Measurements from ENCODE around the gene FAM135A. TPM values are rescaled to one million over a fixed set of nuclear protein-coding genes. Genes with fewer than 3 reads are reported as not detected.
"Not testable (repeated sequence)": the region's sequence is repeated elsewhere in the genome, so short reads cannot be mapped to it uniquely, and the experiment has no call there.

Gene FAM135A
- total RNA-seq, 2 experiments from 2014 or later, result 11.5 to 11.9 TPM

- intact Hi-C loops (cut with micrococcal nuclease), result no loop called here
These were observed 65.9 kb downstream of the FAM135A start for GRCh38 chr6:70479236-70479635.

GRCh38 chr6:70486638-70487037, 73.3 kb downstream of the FAM135A start:
- H3K4me3 Mint-ChIP-seq; DNase-seq; H3K9me3 Mint-ChIP-seq; H3K36me3 Mint-ChIP-seq (ENCODE audit: low read depth); H3K27ac Mint-ChIP-seq; intact Hi-C loops (cut with micrococcal nuclease); H3K27me3 Mint-ChIP-seq (ENCODE audit: low read depth); H3K4me1 Mint-ChIP-seq (ENCODE audit: low read depth): not testable (repeated sequence)
- CTCF ChIA-PET, result interaction anchor here (0.6 kb wide), 1 partner anchor 11 kb away, joined by 4 read pairs; no protein-coding TSS in a partner anchor

More at GRCh38 chr6:70479236-70479635, 65.9 kb downstream of the FAM135A start:
- Mint-ChIP-seq H3K27ac (no peak overlapping the region), H3K9me3 (peaks cover 1% of the 10 kb centered on the region), H3K27me3 (ENCODE audit: low read depth) (no peaks in the 10 kb centered on the region), H3K4me1 (ENCODE audit: low read depth) (no peaks in the 10 kb centered on the region), H3K4me3 (no peak overlapping the region), H3K36me3 (ENCODE audit: low read depth) (peaks cover 22% of the 10 kb centered on the region)
- CTCF ChIA-PET, result no interaction called here
- no peak for DNase-seq

- CTCF ChIA-PET, result no interaction called here
- Mint-ChIP-seq H3K36me3 (ENCODE audit: low read depth) (peaks cover 2% of the 10 kb centered on the region), H3K9me3 (no peaks in the 10 kb centered on the region), H3K4me1 (ENCODE audit: low read depth) (no peaks in the 10 kb centered on the region), H3K27me3 (ENCODE audit: low read depth) (no peaks in the 10 kb centered on the region), H3K4me3 (no peak overlapping the region), H3K27ac (no peak overlapping the region)
- no peak for DNase-seq
- intact Hi-C loops (cut with micrococcal nuclease), result no loop called here
These were observed 76.1 kb downstream of the FAM135A start for GRCh38 chr6:70489364-70489763.

GRCh38 chr6:70494833-70495232, 81.5 kb downstream of the FAM135A start:
- intact Hi-C loops (cut with micrococcal nuclease), result no loop called here
- Mint-ChIP-seq H3K4me1 (ENCODE audit: low read depth) (no peaks in the 10 kb centered on the region), H3K36me3 (ENCODE audit: low read depth) (peaks cover 17% of the 10 kb centered on the region), H3K4me3 (no peak overlapping the region), H3K27me3 (ENCODE audit: low read depth) (no peaks in the 10 kb centered on the region), H3K9me3 (peaks cover 16% of the 10 kb centered on the region), H3K27ac (no peak overlapping the region)
- CTCF ChIA-PET, result no interaction called here
- DNase-seq, result no peak

- H3K27me3 Mint-ChIP-seq (ENCODE audit: low read depth); intact Hi-C loops (cut with micrococcal nuclease); DNase-seq; H3K4me1 Mint-ChIP-seq (ENCODE audit: low read depth); H3K27ac Mint-ChIP-seq; H3K4me3 Mint-ChIP-seq; CTCF ChIA-PET: not testable (repeated sequence)
- peaks cover 24% of the 10 kb centered on the region for H3K36me3 Mint-ChIP-seq (ENCODE audit: low read depth)
- peaks cover 19% of the 10 kb centered on the region for H3K9me3 Mint-ChIP-seq
These were observed 82.5 kb downstream of the FAM135A start for GRCh38 chr6:70495790-70496189.

- CTCF ChIA-PET, result interaction anchor here (0.6 kb wide), 1 partner anchor 34 kb away, joined by 3 read pairs; no protein-coding TSS in a partner anchor
- intact Hi-C loops (cut with micrococcal nuclease), result no loop called here
- peaks cover 50% of the 10 kb centered on the region for H3K36me3 Mint-ChIP-seq (ENCODE audit: low read depth)
These were observed 89.2 kb downstream of the FAM135A start for GRCh38 chr6:70502484-70502883.

GRCh38 chr6:70503813-70504465, 90.6 kb downstream of the FAM135A start:
- no peak overlapping the region for H3K27ac Mint-ChIP-seq
- H3K36me3 Mint-ChIP-seq (ENCODE audit: low read depth), result peaks cover 40% of the 10 kb centered on the region
- intact Hi-C loops (cut with micrococcal nuclease), result no loop called here
- peaks cover 12% of the 10 kb centered on the region for H3K9me3 Mint-ChIP-seq
- no peaks in the 10 kb centered on the region for H3K27me3 Mint-ChIP-seq (ENCODE audit: low read depth)
- CTCF ChIA-PET, result no interaction called here
- DNase-seq, result no peak
- no peak overlapping the region for H3K4me3 Mint-ChIP-seq
- H3K4me1 Mint-ChIP-seq (ENCODE audit: low read depth), result no peaks in the 10 kb centered on the region

More at GRCh38 chr6:70502484-70502883, 89.2 kb downstream of the FAM135A start:
- H3K27me3 Mint-ChIP-seq (ENCODE audit: low read depth), result no peaks in the 10 kb centered on the region
- H3K4me1 Mint-ChIP-seq (ENCODE audit: low read depth), result no peaks in the 10 kb centered on the region
- no peak overlapping the region for H3K27ac Mint-ChIP-seq
- no peak overlapping the region for H3K4me3 Mint-ChIP-seq
- no peak for DNase-seq
- H3K9me3 Mint-ChIP-seq, result peaks cover 22% of the 10 kb centered on the region

GRCh38 chr6:70506321-70506720, 93.0 kb downstream of the FAM135A start:
- no peak for DNase-seq
- peaks cover 27% of the 10 kb centered on the region for H3K36me3 Mint-ChIP-seq (ENCODE audit: low read depth)
- no peaks in the 10 kb centered on the region for H3K27me3 Mint-ChIP-seq (ENCODE audit: low read depth)
- intact Hi-C loops (cut with micrococcal nuclease), result no loop called here
- CTCF ChIA-PET, result no interaction called here
- H3K4me3 Mint-ChIP-seq, result no peak overlapping the region
- H3K9me3 Mint-ChIP-seq, result peaks cover 6% of the 10 kb centered on the region
- no peak overlapping the region for H3K27ac Mint-ChIP-seq
- H3K4me1 Mint-ChIP-seq (ENCODE audit: low read depth), result no peaks in the 10 kb centered on the region

- intact Hi-C loops (cut with micrococcal nuclease), result no loop called here
- Mint-ChIP-seq H3K9me3 (peaks cover 6% of the 10 kb centered on the region), H3K4me1 (ENCODE audit: low read depth) (no peaks in the 10 kb centered on the region), H3K27me3 (ENCODE audit: low read depth) (no peaks in the 10 kb centered on the region), H3K27ac (no peak overlapping the region), H3K4me3 (no peak overlapping the region), H3K36me3 (ENCODE audit: low read depth) (peaks cover 22% of the 10 kb centered on the region)
- CTCF ChIA-PET, result no interaction called here
- DNase-seq, result no peak
These were observed 93.9 kb downstream of the FAM135A start for GRCh38 chr6:70507161-70507560.

GRCh38 chr6:70508953-70509352, 95.6 kb downstream of the FAM135A start:
- Mint-ChIP-seq H3K4me3 (no peak overlapping the region), H3K36me3 (ENCODE audit: low read depth) (peaks cover 9% of the 10 kb centered on the region), H3K4me1 (ENCODE audit: low read depth) (no peaks in the 10 kb centered on the region), H3K27me3 (ENCODE audit: low read depth) (no peaks in the 10 kb centered on the region), H3K9me3 (peaks cover 4% of the 10 kb centered on the region), H3K27ac (no peak overlapping the region)
- CTCF ChIA-PET, result no interaction called here
- DNase-seq, result no peak
- intact Hi-C loops (cut with micrococcal nuclease), result no loop called here

- no peaks in the 10 kb centered on the region for H3K9me3 Mint-ChIP-seq
- intact Hi-C loops (cut with micrococcal nuclease), result no loop called here
- CTCF ChIA-PET, result no interaction called here
- H3K36me3 Mint-ChIP-seq (ENCODE audit: low read depth), result peaks cover 2% of the 10 kb centered on the region
- H3K4me3 Mint-ChIP-seq, result no peak overlapping the region
- H3K4me1 Mint-ChIP-seq (ENCODE audit: low read depth), result no peaks in the 10 kb centered on the region
- no peak for DNase-seq
- H3K27ac Mint-ChIP-seq, result no peak overlapping the region
- no peaks in the 10 kb centered on the region for H3K27me3 Mint-ChIP-seq (ENCODE audit: low read depth)
These were observed 97.3 kb downstream of the FAM135A start for GRCh38 chr6:70510600-70510999.

- intact Hi-C loops (cut with micrococcal nuclease), result no loop called here
- H3K27ac Mint-ChIP-seq, result no peak overlapping the region
- CTCF ChIA-PET, result interaction anchor here (0.7 kb wide), 1 partner anchor 188 kb away, joined by 3 read pairs; no protein-coding TSS in a partner anchor
These were observed 105.4 kb downstream of the FAM135A start for GRCh38 chr6:70518723-70519122.

GRCh38 chr6:70520575-70520974, 107.3 kb downstream of the FAM135A start:
- peak; percentile 24 for DNase-seq
- Mint-ChIP-seq H3K4me3 (no peak overlapping the region), H3K36me3 (ENCODE audit: low read depth) (peaks cover 2% of the 10 kb centered on the region), H3K27me3 (ENCODE audit: low read depth) (no peaks in the 10 kb centered on the region), H3K27ac (no peak overlapping the region), H3K9me3 (no peaks in the 10 kb centered on the region), H3K4me1 (ENCODE audit: low read depth) (peaks cover 7% of the 10 kb centered on the region)
- intact Hi-C loops (cut with micrococcal nuclease), result loop anchor here (1.0 to 10.0 kb wide), 5 partner anchors 166 to 492 kb away; no protein-coding TSS in a partner anchor
- CTCF ChIA-PET, result interaction anchor here (0.6 to 2.5 kb wide), 12 partner anchors 38 to 493 kb away, joined by 3 to 24 read pairs (median 4); no protein-coding TSS in a partner anchor

More at GRCh38 chr6:70518723-70519122, 105.4 kb downstream of the FAM135A start:
- Mint-ChIP-seq H3K4me1 (ENCODE audit: low read depth) (peaks cover 7% of the 10 kb centered on the region), H3K27me3 (ENCODE audit: low read depth) (no peaks in the 10 kb centered on the region), H3K36me3 (ENCODE audit: low read depth) (no peaks in the 10 kb centered on the region), H3K4me3 (no peak overlapping the region), H3K9me3 (no peaks in the 10 kb centered on the region)
- no peak for DNase-seq
